Esophagus muscularis mucosa (tissue), 3 donors: ENCODE results near the gene ZNF136.

ENCODE experiments used
- CTCF ChIP-seq, 3 experiments: fragments of 200-600 bp in 2 of 3; fragments of 450-650 bp in 1 of 3; sonication (generic) in 2 of 3; IDR thresholded peaks; one replicate each; pipeline ENCODE4 v1.5.1; 2017 to 2019; ENCODE audit warnings: antibody characterized with exemption in 3 of 3, mild to moderate bottlenecking in 2 of 3, moderate library complexity in 1 of 3
- POLR2A ChIP-seq: fragments of 450-650 bp; IDR thresholded peaks from one replicate; pipeline ENCODE4 v1.6.1; 2017; ENCODE audit warnings: antibody characterized with exemption, moderate library complexity, mild to moderate bottlenecking, low read depth

DNA sequence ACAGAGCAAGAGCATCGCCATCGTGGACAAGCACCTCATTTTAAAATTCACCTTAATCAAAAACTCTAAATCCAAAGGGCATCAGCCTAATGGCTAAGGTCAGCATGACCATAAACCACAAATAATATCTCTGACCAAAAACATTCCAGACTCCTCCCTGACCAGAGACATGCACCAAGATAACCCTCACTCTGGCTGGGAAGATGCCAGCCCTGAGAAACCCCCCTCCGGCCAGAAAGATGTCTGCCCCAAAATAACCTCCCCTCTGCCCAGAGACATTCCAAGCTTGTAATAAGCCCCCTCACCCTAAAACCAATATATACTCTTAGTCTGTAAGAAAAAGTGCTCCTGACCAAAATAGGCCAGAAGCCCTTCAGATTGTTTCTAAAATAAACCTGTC, 70.1 kb downstream of the ZNF136 start:
- TF ChIP-seq CTCF (IDR thresholded peaks at IDR 0.05) (no peak), POLR2A (no peak)
